Activated naive CD4-positive, alpha-beta T cell (primary cell): ENCODE data around the gene SLC30A10.
"Not testable (repeated sequence)": the region's sequence is repeated elsewhere in the genome, so short reads cannot be mapped to it uniquely, and the experiment has no call there.

Experiments used
- DNase-seq, 4 experiments: peaks; one replicate each; lab custom pipeline; 2025; lab: John Stamatoyannopoulos, UW

The SLC30A10 gene

DNA sequence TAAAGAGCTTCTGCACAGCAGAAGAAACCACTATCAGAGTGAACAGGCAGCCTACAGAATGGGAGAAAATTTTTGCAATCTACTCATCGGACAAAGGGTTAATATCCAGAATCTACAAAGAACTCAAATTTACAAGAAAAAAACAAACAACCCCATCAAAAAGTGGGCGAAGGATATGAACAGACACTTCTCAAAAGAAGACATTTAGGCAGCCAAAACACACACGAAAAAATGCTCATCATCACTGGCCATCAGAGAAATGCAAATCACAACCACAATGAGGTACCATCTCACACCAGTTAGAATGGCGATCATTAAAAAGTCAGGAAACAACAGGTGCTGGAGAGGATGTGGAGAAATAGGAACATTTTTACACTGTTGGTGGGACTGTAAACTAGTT lies 36.5 kb downstream of the SLC30A10 start:
- not testable (repeated sequence) for DNase-seq

DNA sequence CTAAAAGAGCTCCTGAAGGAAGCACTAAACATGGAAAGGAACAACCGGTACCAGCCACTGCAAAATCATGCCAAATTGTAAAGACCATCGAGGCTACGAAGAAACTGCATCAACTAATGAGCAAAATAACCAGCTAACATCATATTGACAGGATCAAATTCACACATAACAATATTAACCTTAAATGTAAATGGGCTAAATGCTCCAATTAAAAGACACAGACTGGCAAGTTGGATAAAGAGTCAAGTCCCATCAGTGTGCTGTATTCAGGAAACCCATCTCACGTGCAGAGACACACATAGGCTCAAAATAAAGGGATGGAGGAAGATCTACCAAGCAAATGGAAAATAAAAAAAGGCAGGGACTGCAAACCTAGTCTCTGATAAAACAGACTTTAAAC lies 39.7 kb downstream of the SLC30A10 start:
- DNase-seq = not testable (repeated sequence)

GRCh38 chr1:219885680-219886079 lies 42.7 kb downstream of the SLC30A10 start:
- DNase-seq = no peak

GRCh38 chr1:219883400-219884332 lies 44.7 kb downstream of the SLC30A10 start:
- DNase-seq = no peak

GRCh38 chr1:219882755-219883154 lies 45.6 kb downstream of the SLC30A10 start:
- no peak for DNase-seq

GRCh38 chr1:219882096-219882495 lies 46.3 kb downstream of the SLC30A10 start:
- no peak for DNase-seq

GRCh38 chr1:219880765-219881457 lies 47.4 kb downstream of the SLC30A10 start:
- DNase-seq = no peak

DNA sequence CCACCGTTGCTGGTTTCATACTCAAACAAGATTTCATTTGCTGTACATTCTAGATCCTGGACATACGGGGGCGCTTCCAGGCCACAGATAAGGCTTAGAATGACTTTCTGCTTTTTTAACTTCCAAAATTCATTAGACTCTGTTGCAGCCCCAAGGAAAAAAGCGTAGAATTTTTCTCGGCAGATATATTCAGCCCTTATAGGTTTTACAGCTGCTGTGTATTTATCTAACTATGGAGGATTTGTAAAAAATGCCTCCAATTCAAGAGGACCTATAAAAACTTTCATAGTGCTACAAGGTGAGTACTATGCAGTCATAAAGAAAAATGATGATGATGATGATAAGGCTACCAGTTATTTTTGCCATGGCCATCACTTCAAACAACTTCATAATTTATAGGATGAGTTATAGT lies 51.6 kb downstream of the SLC30A10 start:
- no peak for DNase-seq

- no peak for DNase-seq
These were observed 52.5 kb downstream of the SLC30A10 start for GRCh38 chr1:219875860-219876259.

DNA sequence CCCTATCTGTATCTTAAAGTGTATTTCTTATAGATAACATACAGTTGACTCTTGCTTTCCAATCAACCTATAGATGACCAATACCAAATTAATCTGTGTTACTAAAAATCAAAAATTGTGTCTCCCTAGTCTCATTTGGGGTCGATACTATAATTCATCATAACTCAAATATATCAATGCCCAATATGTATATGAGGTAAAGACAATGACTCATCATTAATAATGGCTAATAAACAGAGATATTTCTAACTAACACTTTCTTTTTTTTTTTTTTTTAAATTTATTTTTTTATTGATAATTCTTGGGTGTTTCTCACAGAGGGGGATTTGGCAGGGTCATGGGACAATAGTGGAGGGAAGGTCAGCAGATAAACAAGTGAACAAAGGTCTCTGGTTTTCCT lies 55.8 kb downstream of the SLC30A10 start:
- not testable (repeated sequence) for DNase-seq

DNA sequence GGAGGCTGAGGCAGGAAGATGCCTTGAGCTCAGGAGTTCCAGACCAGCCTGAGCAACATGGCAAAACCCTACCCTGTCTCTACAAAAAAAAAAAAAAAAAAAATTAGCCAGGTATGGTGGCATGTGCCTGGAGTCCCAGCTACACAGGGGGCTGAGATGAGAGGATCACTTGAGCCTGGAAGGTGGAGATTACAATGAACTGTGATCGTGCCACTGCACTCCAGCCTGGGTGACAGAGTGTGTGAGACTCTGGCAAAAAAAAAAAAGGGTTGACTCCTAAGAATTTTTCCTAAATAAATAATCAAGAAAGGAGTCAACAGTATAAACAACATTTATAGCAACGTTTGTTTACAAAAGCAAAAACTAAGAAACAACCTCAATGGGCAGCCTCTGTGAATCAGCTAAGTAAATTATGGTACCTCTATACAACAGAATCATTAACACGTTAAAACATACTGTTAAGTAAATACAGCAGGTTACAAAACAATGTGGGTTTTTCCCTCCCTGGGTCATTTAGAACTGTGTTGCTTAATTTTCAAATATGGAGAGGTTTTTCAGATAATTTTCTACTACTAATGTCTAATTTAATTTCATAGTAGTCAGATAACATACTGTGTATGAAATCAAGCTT lies 56.8 kb downstream of the SLC30A10 start:
- no peak for DNase-seq

DNA sequence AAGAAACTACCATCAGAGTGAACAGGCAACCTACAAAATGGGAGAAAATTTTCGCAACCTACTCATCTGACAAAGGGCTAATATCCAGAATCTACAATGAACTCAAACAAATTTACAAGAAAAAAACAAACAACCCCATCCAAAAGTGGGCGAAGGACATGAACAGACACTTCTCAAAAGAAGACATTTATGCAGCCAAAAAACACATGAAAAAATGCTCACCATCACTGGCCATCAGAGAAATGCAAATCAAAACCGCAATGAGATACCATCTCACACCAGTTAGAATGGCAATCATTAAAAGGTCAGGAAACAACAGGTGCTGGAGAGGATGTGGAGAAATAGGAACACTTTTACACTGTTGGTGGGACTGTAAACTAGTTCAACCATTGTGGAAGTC lies 59.7 kb downstream of the SLC30A10 start:
- not testable (repeated sequence) for DNase-seq
